HepG2 (cell line): ENCODE measurements around the gene FBXL22.

Source experiments
- CTCF ChIP-seq: sonication (generic); formaldehyde crosslinking; IDR thresholded peaks from 2 replicates; pipeline ENCODE4 v1.5.0; 2020; ENCODE audit warnings: mild to moderate bottlenecking, missing genetic modification reagents, moderate library complexity
- ELF1 ChIP-seq: sonication (generic); formaldehyde crosslinking; IDR thresholded peaks from 2 replicates; pipeline ENCODE4 v1.4.0; 2020; ENCODE audit warnings: missing genetic modification reagents
- FOXM1 ChIP-seq: sonication (generic); formaldehyde crosslinking; IDR thresholded peaks from 2 replicates; pipeline ENCODE4 v1.5.0; 2020; ENCODE audit warnings: missing genetic modification reagents
- HHEX ChIP-seq: IDR thresholded peaks from 2 replicates; pipeline ENCODE4 v1.6.1; 2016; ENCODE audit warnings: control low read depth
- KLF16 ChIP-seq, 2 experiments: sonication (generic) in 1 of 2; formaldehyde crosslinking in 1 of 2; IDR thresholded peaks; 2 replicates each; pipeline versions ENCODE4 v1.6.1 to v1.8.0; 2016 to 2023; ENCODE audit warnings: missing genetic modification reagents in 2 of 2, missing compliant biosample characterization in 1 of 2
- MAZ ChIP-seq, 2 experiments: sonication (generic) in 1 of 2; formaldehyde crosslinking in 1 of 2; IDR thresholded peaks; 2 replicates each; pipeline versions ENCODE4 v1.5.0 to v1.6.1; 2012 to 2020; ENCODE audit warnings: low read depth in 2 of 2, mild to moderate bottlenecking in 2 of 2, borderline replicate concordance in 1 of 2, improper control_type of control experiment in 1 of 2, low read length in 1 of 2, missing genetic modification reagents in 1 of 2, moderate library complexity in 1 of 2
- NR2C2 ChIP-seq: sonication (generic); formaldehyde crosslinking; IDR thresholded peaks from 2 replicates; pipeline ENCODE4 v1.4.0; 2020; ENCODE audit warnings: missing genetic modification reagents, mild to moderate bottlenecking, moderate library complexity, borderline replicate concordance
- POLR2A ChIP-seq, 2 experiments: IDR thresholded peaks; 2 replicates each; pipeline ENCODE4 v1.6.1; 2011; ENCODE audit warnings: low read depth in 2 of 2, low read length in 2 of 2, mild to moderate bottlenecking in 1 of 2, moderate library complexity in 1 of 2; ENCODE audit not compliant: insufficient read depth in 1 of 2
- POLR2AphosphoS5 ChIP-seq: IDR thresholded peaks from 2 replicates; pipeline ENCODE4 v1.6.1; 2012; ENCODE audit warnings: low read depth, low read length
- SNRNP70 ChIP-seq: fragments of 200-400 bp; formaldehyde crosslinking; IDR thresholded peaks from 2 replicates; pipeline ENCODE4 v1.6.1; 2017; ENCODE audit warnings: mild to moderate bottlenecking, low read depth, low read length, moderate library complexity
- ZNF549 ChIP-seq: sonication (generic); formaldehyde crosslinking; IDR thresholded peaks from 2 replicates; pipeline ENCODE4 v1.5.0; 2020; ENCODE audit warnings: missing genetic modification reagents
- ZNF660 ChIP-seq: sonication (generic); formaldehyde crosslinking; IDR thresholded peaks from 2 replicates; pipeline ENCODE4 v1.5.1; 2020; ENCODE audit warnings: mild to moderate bottlenecking, low read depth, missing genetic modification reagents, borderline replicate concordance

- no peak for TF ChIP-seq ZNF660 (CRISPR knock-in tag)
- TF ChIP-seq CTCF (CRISPR knock-in tag): no peak
- TF ChIP-seq HHEX (CRISPR knock-in tag): no peak
- TF ChIP-seq ZNF549: no peak
- no peak for TF ChIP-seq POLR2A (IDR thresholded peaks at IDR 0.05; ENCODE audit: insufficient read depth in 1 of 2, low read depth in 2 of 2, low read length in 2 of 2)
- no peak for TF ChIP-seq SNRNP70
- TF ChIP-seq FOXM1 (CRISPR knock-in tag): no peak
- TF ChIP-seq ELF1: no peak
- no peak for TF ChIP-seq KLF16 (CRISPR knock-in tag; IDR thresholded peaks at IDR 0.05)
- no peak for TF ChIP-seq NR2C2
- TF ChIP-seq MAZ (IDR thresholded peaks at IDR 0.05; ENCODE audit: borderline replicate concordance, low read depth, low read length): no peak
- TF ChIP-seq MAZ (CRISPR knock-in tag; IDR thresholded peaks at IDR 0.05; ENCODE audit: low read depth): no peak
- TF ChIP-seq POLR2AphosphoS5: no peak
These were observed 6.3 kb downstream of the FBXL22 start for GRCh38 chr15:63603516-63603915.
